ENCODE results near the gene PAX5. TPM values are rescaled to one million over a fixed set of nuclear protein-coding genes. Genes with fewer than 3 reads are reported as not detected.

Gene PAX5
- polyA plus RNA-seq, 1 of the 3 experiments (the other 2 are of a cell fraction), result 0.05 TPM

- no peaks in the 10 kb centered on the region for H3K9me3 ChIP-seq
- POLR2A ChIA-PET, result no interaction called here
- TF ChIP-seq, protein P1, sequence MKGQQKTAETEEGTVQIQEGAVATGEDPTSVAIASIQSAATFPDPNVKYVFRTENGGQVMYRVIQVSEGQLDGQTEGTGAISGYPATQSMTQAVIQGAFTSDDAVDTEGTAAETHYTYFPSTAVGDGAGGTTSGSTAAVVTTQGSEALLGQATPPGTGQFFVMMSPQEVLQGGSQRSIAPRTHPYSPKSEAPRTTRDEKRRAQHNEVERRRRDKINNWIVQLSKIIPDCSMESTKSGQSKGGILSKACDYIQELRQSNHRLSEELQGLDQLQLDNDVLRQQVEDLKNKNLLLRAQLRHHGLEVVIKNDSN (IDR thresholded peaks at IDR 0.05; ENCODE audit: borderline replicate concordance, low read depth), result no peak
- TF ChIP-seq JUND (IDR thresholded peaks at IDR 0.05), result no peak
- TF ChIP-seq RAD21 (IDR thresholded peaks at IDR 0.05; ENCODE audit: low read length), result no peak
- TF ChIP-seq YY1 (IDR thresholded peaks at IDR 0.05; ENCODE audit: low read depth), result no peak
- no peak for TF ChIP-seq RXRA (IDR thresholded peaks at IDR 0.05; ENCODE audit: borderline replicate concordance, low read depth)
- TF ChIP-seq PBX3 (IDR thresholded peaks at IDR 0.05), result no peak
- TF ChIP-seq ELF1 (IDR thresholded peaks at IDR 0.05), result no peak
- TF ChIP-seq NFIC (IDR thresholded peaks at IDR 0.05; ENCODE audit: borderline replicate concordance), result no peak
- no peak for TF ChIP-seq MEF2A (IDR thresholded peaks at IDR 0.05; ENCODE audit: borderline replicate concordance, low read depth)
- TF ChIP-seq TAF1 (IDR thresholded peaks at IDR 0.05; ENCODE audit: borderline replicate concordance, low read depth, low read length), result no peak
- TF ChIP-seq SIN3A (IDR thresholded peaks at IDR 0.05; ENCODE audit: borderline replicate concordance, low read depth, low read length), result no peak
- no peak for TF ChIP-seq MAX (IDR thresholded peaks at IDR 0.05; ENCODE audit: low read depth)
- TF ChIP-seq EP300 (IDR thresholded peaks at IDR 0.05; ENCODE audit: borderline replicate concordance in 1 of 2, low read depth in 1 of 2, low read length in 1 of 2), result no peak
- no peak for TF ChIP-seq NRF1 (IDR thresholded peaks at IDR 0.05; ENCODE audit: low read depth, low read length)
- no peak for TF ChIP-seq FOXJ3 (CRISPR knock-in tag; IDR thresholded peaks at IDR 0.05)
- TF ChIP-seq IRF3 (IDR thresholded peaks at IDR 0.05; ENCODE audit: low read depth, low read length), result no peak
- TF ChIP-seq MXI1 (IDR thresholded peaks at IDR 0.05; ENCODE audit: low read depth, low read length), result no peak
- H3K27ac ChIP-seq (ENCODE audit: low read depth in 2 of 2, low read length in 1 of 2), result no peak overlapping the region
- H4K20me1 ChIP-seq (ENCODE audit: insufficient read depth), result no peaks in the 10 kb centered on the region
- peaks cover 0 to 2% of the 10 kb centered on the region in 2 experiments; a peak in 2 of 4 replicates for H3K4me1 ChIP-seq (ENCODE audit: control insufficient read depth in 1 of 2, insufficient read depth in 2 of 2, low read depth in 1 of 2, low read length in 1 of 2)
- no peak overlapping the region for H3K4me2 ChIP-seq
- DNase-seq, result no peak
- no peaks in the 10 kb centered on the region for H3F3A ChIP-seq (replicated peaks; ENCODE audit: insufficient read depth)
- no peak overlapping the region for H3K9ac ChIP-seq
- H3K4me3 ChIP-seq (ENCODE audit: low read depth in 2 of 2, low read length in 1 of 2), result no peak overlapping the region
- CTCF ChIA-PET, result no interaction called here
- no peaks in the 10 kb centered on the region for H3K79me2 ChIP-seq (ENCODE audit: insufficient read depth)
- no peaks in the 10 kb centered on the region for H3K9me2 ChIP-seq
- H3K27me3 ChIP-seq (ENCODE audit: insufficient read depth), result peaks cover 7% of the 10 kb centered on the region; the same call in 1 of the 2 replicates
- no peak overlapping the region for H2AFZ ChIP-seq (ENCODE audit: low read depth)
- no peaks in the 10 kb centered on the region for H3K36me3 ChIP-seq (replicated peaks in 1 of 2; ENCODE audit: control insufficient read depth in 1 of 2, insufficient read depth in 2 of 2, low read length in 1 of 2)
- WGBS (ENCODE audit: low lambda C conversion rate), result 61% methylated on average over 9 of the region's 9 CpGs
Measured at GRCh38 chr9:37001459-37001858, 32.6 kb downstream of the PAX5 start.
